Body of pancreas (tissue), 4 donors: Measurements from ENCODE around the gene TMEM208.

Experiments
- POLR2A ChIP-seq, 3 donors: fragments of 450-650 bp; IDR thresholded peaks; one replicate each; pipeline ENCODE4 v1.6.1; 2016; ENCODE audit warnings: antibody characterized with exemption in 3 of 3, mild to moderate bottlenecking in 2 of 3
- TF ChIP-seq, protein P1 (sequence below), 7 experiments: fragments of 450-650 bp in 4 of 7; fragments of 200-600 bp in 3 of 7; sonication (generic) in 3 of 7; IDR thresholded peaks; one replicate each; pipeline ENCODE4 v1.5.1; 2016 to 2019; ENCODE audit warnings: antibody characterized with exemption in 7 of 7

DNA sequence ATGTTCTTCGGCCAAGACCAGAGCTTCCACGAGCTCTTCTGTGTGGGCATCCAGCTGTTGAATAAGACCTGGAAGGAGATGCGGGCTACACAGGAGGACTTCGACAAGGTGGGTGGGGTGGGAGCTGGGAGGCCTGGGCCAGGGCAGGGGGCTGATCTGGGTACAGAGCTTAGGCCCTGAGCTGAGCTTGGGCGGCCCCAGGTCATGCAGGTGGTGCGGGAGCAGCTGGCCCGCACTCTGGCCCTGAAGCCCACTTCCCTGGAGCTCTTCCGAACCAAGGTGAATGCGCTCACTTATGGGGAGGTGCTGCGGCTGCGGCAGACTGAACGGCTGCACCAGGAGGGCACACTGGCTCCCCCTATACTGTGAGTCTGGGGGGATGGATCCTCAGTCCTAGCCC, 24.5 kb upstream of the TMEM208 start:
- TF ChIP-seq, protein P1, sequence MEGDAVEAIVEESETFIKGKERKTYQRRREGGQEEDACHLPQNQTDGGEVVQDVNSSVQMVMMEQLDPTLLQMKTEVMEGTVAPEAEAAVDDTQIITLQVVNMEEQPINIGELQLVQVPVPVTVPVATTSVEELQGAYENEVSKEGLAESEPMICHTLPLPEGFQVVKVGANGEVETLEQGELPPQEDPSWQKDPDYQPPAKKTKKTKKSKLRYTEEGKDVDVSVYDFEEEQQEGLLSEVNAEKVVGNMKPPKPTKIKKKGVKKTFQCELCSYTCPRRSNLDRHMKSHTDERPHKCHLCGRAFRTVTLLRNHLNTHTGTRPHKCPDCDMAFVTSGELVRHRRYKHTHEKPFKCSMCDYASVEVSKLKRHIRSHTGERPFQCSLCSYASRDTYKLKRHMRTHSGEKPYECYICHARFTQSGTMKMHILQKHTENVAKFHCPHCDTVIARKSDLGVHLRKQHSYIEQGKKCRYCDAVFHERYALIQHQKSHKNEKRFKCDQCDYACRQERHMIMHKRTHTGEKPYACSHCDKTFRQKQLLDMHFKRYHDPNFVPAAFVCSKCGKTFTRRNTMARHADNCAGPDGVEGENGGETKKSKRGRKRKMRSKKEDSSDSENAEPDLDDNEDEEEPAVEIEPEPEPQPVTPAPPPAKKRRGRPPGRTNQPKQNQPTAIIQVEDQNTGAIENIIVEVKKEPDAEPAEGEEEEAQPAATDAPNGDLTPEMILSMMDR (IDR thresholded peaks at IDR 0.05): no peak
- TF ChIP-seq POLR2A (IDR thresholded peaks at IDR 0.05): no peak
